D341Med (cell line): ENCODE data around the gene CBARP.
"Not testable (repeated sequence)": the region's sequence is repeated elsewhere in the genome, so short reads cannot be mapped to it uniquely, and the experiment has no call there.

Experiments
- DNase-seq: peaks from one replicate; pipeline ENCODE4 v3.0.0; 2012; ENCODE audit warnings: low spot score

The CBARP gene

DNA sequence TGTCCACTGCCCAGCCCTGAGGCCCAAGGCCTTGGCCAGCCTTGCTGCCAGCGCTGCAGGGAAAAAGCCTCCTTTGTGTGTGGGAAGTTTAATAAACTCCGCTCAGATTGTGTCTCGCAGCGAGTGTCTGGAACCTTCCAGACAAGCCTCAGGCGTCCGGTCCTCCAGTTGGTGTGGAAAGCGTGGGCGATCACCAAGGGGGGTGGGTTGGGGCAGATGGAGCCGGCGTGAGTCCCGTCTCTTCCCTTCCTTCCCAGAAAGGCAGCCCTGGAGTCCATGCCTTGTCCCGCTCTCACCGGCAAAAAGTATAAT is 27.6 kb downstream of the CBARP start:
- no peak for DNase-seq

DNA sequence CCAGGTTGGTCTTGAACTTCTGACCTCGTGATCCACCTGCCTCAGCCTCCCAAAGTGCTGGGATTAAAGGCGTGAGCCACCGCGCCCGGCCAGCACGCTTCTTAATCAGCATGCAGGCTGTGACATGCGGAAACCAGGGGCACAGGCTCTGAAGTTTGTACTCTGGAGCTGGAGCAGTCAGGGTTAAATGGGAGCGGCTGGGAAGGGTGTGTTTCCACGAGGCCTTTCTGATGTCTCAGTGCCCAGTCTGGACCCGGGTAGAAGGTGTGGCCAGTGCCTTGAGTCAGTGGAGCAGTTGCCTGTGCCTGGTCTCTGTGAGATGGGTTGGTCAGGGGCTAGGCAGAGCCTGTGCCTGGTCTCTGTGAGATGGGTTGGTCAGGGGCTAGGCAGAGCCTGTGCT is 29.0 kb downstream of the CBARP start:
- DNase-seq: not testable (repeated sequence)

GRCh38 chr19:1206864-1207450 is 30.8 kb downstream of the CBARP start:
- DNase-seq: no peak

GRCh38 chr19:1206150-1206863 is 31.5 kb downstream of the CBARP start:
- DNase-seq: no peak

DNA sequence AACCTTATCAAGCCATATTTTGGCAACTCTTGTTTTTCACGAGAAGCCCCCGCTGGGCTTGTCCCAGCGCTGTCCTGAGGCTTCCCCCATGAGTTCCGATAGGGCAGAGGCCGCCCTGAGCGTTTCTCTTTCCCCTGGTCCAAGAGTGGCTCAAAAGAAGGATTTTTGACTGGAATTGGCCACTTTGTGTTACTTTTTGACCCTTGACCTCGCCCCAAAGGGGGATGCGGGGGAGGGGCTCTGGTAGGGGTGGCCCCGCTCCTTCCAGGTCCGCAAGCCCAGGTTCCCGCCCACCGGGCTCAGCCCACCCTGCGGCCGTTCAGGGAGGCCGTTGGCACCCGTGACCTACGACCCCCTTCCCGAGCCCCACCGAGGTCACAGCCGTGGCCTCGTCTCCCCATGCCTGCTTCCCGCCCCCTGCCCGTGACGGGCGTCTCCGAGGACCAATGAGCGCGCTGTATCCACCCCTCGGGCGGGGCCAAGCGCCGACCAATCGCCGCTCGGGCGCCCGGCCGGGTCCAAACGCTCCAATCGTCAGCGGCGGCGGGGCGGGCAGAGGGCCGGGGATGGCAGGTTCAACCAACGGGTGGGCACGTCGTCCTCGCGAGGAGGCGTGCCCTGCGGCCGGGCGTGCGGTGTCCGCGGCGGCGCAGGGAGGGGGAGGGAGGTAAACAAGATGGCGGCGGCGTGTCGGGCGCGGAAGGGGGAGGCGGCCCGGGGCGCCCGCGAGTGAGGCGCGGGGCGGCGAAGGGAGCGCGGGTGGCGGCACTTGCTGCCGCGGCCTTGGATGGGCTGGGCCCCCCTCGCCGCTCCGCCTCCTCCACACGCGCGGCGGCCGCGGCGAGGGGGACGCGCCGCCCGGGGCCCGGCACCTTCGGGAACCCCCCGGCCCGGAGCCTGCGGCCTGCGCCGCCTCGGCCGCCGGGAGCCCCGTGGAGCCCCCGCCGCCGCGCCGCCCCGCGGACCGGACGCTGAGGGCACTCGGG is 32.4 kb downstream of the CBARP start, which contains the start of gene STK11:
TSS of gene STK11 (plus strand) at position 665 of the 986 bp plus-strand sequence. CDS start 1,136 bp downstream, outside the sequence.
- DNase-seq: peak; percentile 100

DNA sequence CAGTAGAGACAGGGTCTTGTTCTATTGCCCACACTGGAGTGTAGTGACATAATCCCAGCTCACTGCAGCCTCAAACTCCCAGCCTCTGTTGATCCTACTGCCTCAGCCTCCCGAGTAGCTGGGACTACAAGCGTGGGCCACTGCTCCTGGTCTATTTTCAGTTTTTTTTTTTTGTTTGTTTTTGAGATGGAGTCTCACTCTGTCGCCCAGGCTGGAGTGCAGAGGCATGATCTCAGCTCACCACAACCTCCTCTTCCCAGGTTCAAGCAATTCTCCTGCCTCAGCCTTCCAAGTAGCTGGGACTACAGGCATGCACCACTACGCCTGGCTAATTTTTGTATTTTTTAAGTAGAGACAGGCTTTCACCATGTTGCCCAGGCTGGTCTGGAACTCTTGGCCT is 37.2 kb downstream of the CBARP start:
- DNase-seq: not testable (repeated sequence)

DNA sequence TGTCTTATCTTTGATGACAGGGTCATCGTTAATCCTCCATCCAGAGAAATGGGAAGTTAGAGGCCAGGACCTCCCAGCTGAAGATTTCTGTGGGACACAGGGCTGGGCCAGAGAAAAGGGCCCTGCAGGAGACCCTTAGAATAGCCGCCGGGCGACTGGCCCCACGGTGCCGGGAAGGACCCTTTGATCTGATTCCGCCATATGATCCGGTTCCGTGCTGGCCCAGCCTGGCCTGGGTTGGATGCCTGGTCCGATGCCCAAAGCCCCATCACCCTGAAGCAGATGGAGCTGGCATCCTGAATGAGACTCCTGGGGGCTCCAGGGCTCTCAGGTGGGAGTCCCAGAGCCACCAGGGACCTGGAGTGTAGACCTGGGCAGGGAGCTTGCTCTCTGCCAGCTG is 38.3 kb downstream of the CBARP start:
- no peak for DNase-seq

DNA sequence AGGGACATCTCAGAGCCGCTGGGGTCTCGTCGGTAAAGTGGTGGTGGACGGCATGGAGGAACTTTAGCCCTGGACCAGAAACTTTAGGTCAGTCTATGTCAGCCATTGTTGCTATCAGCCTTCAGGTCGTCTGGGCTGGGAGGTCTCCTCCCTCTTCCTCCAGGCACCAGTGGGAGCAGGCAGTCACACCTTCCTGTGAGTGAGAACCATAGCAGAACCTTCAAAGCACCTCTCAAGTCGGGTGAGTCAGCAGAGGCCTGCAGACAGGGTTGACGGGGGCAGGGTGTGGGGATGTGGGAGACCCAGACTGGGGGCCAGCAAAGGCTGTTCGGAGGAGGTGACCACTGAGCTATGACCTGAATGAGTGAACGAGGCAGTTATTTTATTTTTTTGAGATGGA is 48.4 kb downstream of the CBARP start:
- no peak for DNase-seq

DNA sequence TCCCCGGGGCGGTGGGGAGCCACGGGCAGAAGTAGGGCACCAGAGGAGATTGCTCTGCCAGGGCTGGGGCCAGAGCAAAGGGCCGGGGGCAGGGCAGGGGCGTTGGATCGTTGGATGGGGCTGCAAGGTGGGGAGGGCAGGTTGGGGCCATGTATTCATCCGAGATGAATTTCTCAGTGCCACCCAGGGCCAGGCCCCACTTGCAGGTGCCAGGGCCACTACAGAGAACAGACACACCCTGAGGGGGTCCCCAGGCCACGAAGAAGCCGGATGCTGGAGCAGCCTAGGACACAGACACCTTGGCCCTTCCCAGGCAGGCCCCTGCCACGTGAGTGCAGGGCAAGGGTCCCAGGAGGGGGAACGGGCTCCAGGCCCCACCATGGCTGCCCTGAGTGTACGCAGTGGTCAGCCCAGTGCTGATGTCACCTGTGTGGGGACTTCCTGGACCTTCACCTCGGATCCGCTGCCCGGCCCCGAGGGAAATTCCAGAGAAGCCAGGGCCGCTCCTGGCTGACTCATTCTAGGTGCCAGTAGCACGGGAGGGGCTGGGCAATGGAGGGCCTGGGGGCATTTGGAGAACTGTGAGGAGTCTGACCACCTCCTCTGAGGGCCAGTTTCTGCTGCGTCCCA is 54.1 kb downstream of the CBARP start:
- no peak for DNase-seq

DNA sequence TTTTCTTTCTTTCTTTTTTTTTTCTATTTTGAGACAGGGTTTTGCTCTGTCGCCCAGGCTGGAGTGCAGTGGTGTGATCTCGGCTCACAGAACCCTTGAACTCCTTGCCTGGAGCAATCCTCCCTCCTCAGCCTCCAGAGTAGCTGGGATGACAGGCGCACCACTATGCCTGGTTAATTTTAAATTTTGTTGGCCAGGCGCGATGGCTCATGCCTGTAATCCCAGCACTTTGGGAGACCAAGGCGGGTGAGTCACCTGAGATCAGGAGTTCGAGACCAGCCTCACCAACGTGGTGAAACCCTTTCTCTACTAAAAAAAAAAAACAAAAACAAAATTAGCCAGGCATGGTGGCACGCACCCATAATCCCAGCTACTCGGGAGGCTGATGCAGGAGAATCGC is 55.1 kb downstream of the CBARP start:
- no peak for DNase-seq

DNA sequence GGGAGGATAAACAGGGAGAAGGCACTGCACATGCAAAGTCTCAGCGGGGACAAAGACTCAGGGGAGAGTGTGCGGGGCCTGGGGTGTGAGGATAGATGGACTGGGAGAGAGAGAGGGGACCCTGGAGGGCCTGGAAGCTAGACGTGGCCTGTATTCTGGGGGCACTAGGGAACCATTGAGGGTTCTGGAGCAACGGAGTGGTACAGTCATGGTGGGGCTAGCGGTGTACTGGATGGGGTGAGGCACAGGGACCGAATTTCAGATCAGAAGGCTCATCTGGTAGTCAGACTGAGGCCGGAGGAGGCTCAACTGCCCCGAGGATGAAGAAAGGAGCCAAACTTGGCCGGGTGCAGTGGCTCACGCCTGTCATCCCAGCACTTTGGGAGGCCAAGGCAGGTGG is 55.7 kb downstream of the CBARP start:
- no peak for DNase-seq

GRCh38 chr19:1181606-1182005 is 56.2 kb downstream of the CBARP start:
- DNase-seq: no peak
